ENCODE data around the gene LGR4.

Gene LGR4

GRCh38 chr11:27398400-27398770 lies 74.2 kb downstream of the LGR4 start:
- DNase-seq = no peak

GRCh38 chr11:27397624-27398399 lies 74.8 kb downstream of the LGR4 start:
- no peak for DNase-seq

- DNase-seq = no peak
These were observed 76.2 kb downstream of the LGR4 start for GRCh38 chr11:27396259-27396839.

GRCh38 chr11:27395556-27396258 lies 76.9 kb downstream of the LGR4 start:
- DNase-seq = no peak

GRCh38 chr11:27394781-27395228 lies 77.8 kb downstream of the LGR4 start:
- DNase-seq = no peak

- DNase-seq = no peak
These were observed 80.1 kb downstream of the LGR4 start for GRCh38 chr11:27392278-27393114.

GRCh38 chr11:27391331-27392015 lies 81.1 kb downstream of the LGR4 start:
- DNase-seq = no peak

GRCh38 chr11:27390318-27391295 lies 82.0 kb downstream of the LGR4 start:
- DNase-seq = no peak

- DNase-seq = no peak
These were observed 83.7 kb downstream of the LGR4 start for GRCh38 chr11:27388869-27389268.

GRCh38 chr11:27388001-27388400 lies 84.6 kb downstream of the LGR4 start:
- no peak for DNase-seq

GRCh38 chr11:27387362-27387761 lies 85.2 kb downstream of the LGR4 start:
- no peak for DNase-seq

- DNase-seq = no peak
These were observed 86.3 kb downstream of the LGR4 start for GRCh38 chr11:27386181-27386845.

GRCh38 chr11:27385245-27385644 lies 87.3 kb downstream of the LGR4 start:
- DNase-seq = no peak

- DNase-seq = no peak
These were observed 88.4 kb downstream of the LGR4 start for GRCh38 chr11:27384227-27384626.

GRCh38 chr11:27383645-27384044 lies 88.9 kb downstream of the LGR4 start:
- DNase-seq = no peak

GRCh38 chr11:27381238-27381666 lies 91.3 kb downstream of the LGR4 start:
- no peak for DNase-seq

- no peak for DNase-seq
These were observed 91.8 kb downstream of the LGR4 start for GRCh38 chr11:27380771-27381170.

GRCh38 chr11:27379449-27379848 lies 93.1 kb downstream of the LGR4 start:
- no peak for DNase-seq

- no peak for DNase-seq
These were observed 97.2 kb downstream of the LGR4 start for GRCh38 chr11:27375370-27375769.

GRCh38 chr11:27373856-27374602 lies 98.6 kb downstream of the LGR4 start:
- no peak for DNase-seq

Measured in activated CD8-positive, alpha-beta memory T cell treated with anti-CD3 and anti-CD28 coated beads for 24 hours (primary cell).